Panc1 (cell line): Measurements from ENCODE around the gene PCNX2. TPM values are rescaled to one million over a fixed set of nuclear protein-coding genes. Genes with fewer than 3 reads are reported as not detected.

Experiments used
- ATAC-seq: fragments of 200-7000 bp; cut with Tn5 transposase; 2 replicates; pipeline ENCODE4 v1.9.1; 2020; ENCODE audit warnings: mild to moderate bottlenecking, moderate library complexity
- BruUV-seq: library from RNA; stranded (reverse); fragments of 400-500 nt; replicated peaks from 2 replicates; lab custom pipeline; 2021; lab: Mats Ljungman, UMichigan
- CTCF ChIA-PET: fragments of 300-600 bp; sonication (Branson Sonifier 250); formaldehyde crosslinking; loops from one replicate; lab custom pipeline; 2022; ENCODE audit warnings: antibody characterized with exemption; lab: Charles Lee
- POLR2A ChIA-PET: fragments of 300-600 bp; sonication (Branson Sonifier 250); formaldehyde crosslinking; loops from one replicate; lab custom pipeline; 2022; ENCODE audit warnings: antibody characterized with exemption; lab: Charles Lee
- DNase-seq: peaks from one replicate; pipeline ENCODE4 v3.0.0-alpha.2; 2010; ENCODE audit warnings: low read depth, low spot score
- H3K27ac ChIP-seq: 2 replicates; pipeline ENCODE4 v1.5.1; 2011; ENCODE audit warnings: mild to moderate bottlenecking, low read length, inconsistent platforms
- H3K27me3 ChIP-seq: fragments of 200-500 bp; sonication (Bioruptor generic); 2 replicates; pipeline ENCODE4 v1.6.0; 2014; ENCODE audit warnings: low read length, inconsistent platforms; ENCODE audit not compliant: control insufficient read depth, insufficient read depth
- H3K36me3 ChIP-seq: fragments of 200-500 bp; sonication (Bioruptor generic); 2 replicates; pipeline ENCODE4 v1.5.1; 2014; ENCODE audit warnings: inconsistent platforms, mild to moderate bottlenecking, low read length, moderate library complexity; ENCODE audit not compliant: control insufficient read depth, insufficient read depth
- H3K4me1 ChIP-seq: 2 replicates; pipeline ENCODE4 v1.5.1; 2011; ENCODE audit warnings: inconsistent platforms, mild to moderate bottlenecking, low read length, moderate library complexity; ENCODE audit not compliant: control insufficient read depth, insufficient read depth
- H3K4me3 ChIP-seq, 2 experiments: 2 replicates each; pipeline ENCODE4 v1.5.1; 2011 to 2012; ENCODE audit warnings: low read depth in 2 of 2, low read length in 2 of 2, mild to moderate bottlenecking in 2 of 2, inconsistent platforms in 1 of 2, moderate library complexity in 1 of 2
- H3K9me3 ChIP-seq: fragments of 200-500 bp; sonication (Bioruptor generic); 2 replicates; pipeline ENCODE4 v1.5.1; 2014; ENCODE audit warnings: low read depth, mild to moderate bottlenecking, inconsistent platforms, low read length, moderate library complexity; ENCODE audit not compliant: control insufficient read depth, insufficient read depth
- CTCF ChIP-seq: fragments of 450-650 bp; IDR thresholded peaks from 2 replicates; pipeline ENCODE4 v1.5.1; 2017; ENCODE audit warnings: mild to moderate bottlenecking
- POLR2AphosphoS5 ChIP-seq: IDR thresholded peaks from 2 replicates; pipeline ENCODE4 v1.6.1; 2012; ENCODE audit warnings: mild to moderate bottlenecking, low read depth, low read length, moderate library complexity
- REST ChIP-seq, 2 experiments: IDR thresholded peaks; 2 replicates each; pipeline ENCODE4 v1.6.1; 2011 to 2012; ENCODE audit warnings: low read depth in 2 of 2, control low read depth in 1 of 2, low read length in 1 of 2, mild to moderate bottlenecking in 1 of 2, moderate library complexity in 1 of 2; ENCODE audit not compliant: insufficient read depth in 1 of 2
- SIN3A ChIP-seq: IDR thresholded peaks from 2 replicates; pipeline ENCODE4 v1.6.1; 2012; ENCODE audit warnings: low read depth, mild to moderate bottlenecking, low read length, moderate library complexity, borderline replicate concordance; ENCODE audit not compliant: insufficient read depth
- TCF7L2 ChIP-seq: IDR thresholded peaks from 2 replicates; pipeline ENCODE4 v1.6.1; 2011; ENCODE audit warnings: mild to moderate bottlenecking, low read depth, low read length, inconsistent platforms
- in situ Hi-C: cut with HindIII; loops from 2 replicates; pipeline ENCODE4 v1.10.0; 2016; ENCODE audit warnings: low sequenced_read_pairs, low pct_unique_long_range_greater_than_20kb
- intact Hi-C: fragments of 100-400 bp; cut with micrococcal nuclease; formaldehyde crosslinking; loops from one replicate; pipeline ENCODE4 v1.10.0; 2022; ENCODE audit not compliant: unreplicated experiment
- total RNA-seq: library from RNA; stranded (reverse); gene quantifications from one replicate; pipeline ENCODE4 v1.2.1, GENCODE V29; 2021; ENCODE audit not compliant: unreplicated experiment

The PCNX2 gene
- total RNA-seq, 1 experiment from 2014 or later = 2.6 TPM

GRCh38 chr1:232958067-232958466, 337.5 kb downstream of the PCNX2 start:
- no peak for DNase-seq
- Histone ChIP-seq H3K4me1 (peaks cover 1% of the 10 kb centered on the region), H3K9me3 (0 out of 2 replicates have a peak, but pooled peaks cover 6% of the 10 kb centered on the region), H3K4me3 (no peak overlapping the region), H3K27ac (no peak overlapping the region), H3K36me3 (peaks cover 2% of the 10 kb centered on the region; the same call in 1 of the 2 replicates), H3K27me3 (no peaks in the 10 kb centered on the region)
- ChIA-PET POLR2A (no interaction called here), CTCF (no interaction called here)
- no TSS peak for BruUV-seq
- intact Hi-C loops (no loop called here), in situ Hi-C loops (no loop called here)
- TF ChIP-seq CTCF = no peak
- TF ChIP-seq REST (IDR thresholded peaks at IDR 0.05; ENCODE audit: insufficient read depth in 1 of 2, low read depth in 2 of 2, low read length in 1 of 2) = no peak
- ATAC-seq = no peak

GRCh38 chr1:232956081-232956480, 339.4 kb downstream of the PCNX2 start:
- peaks cover 2% of the 10 kb centered on the region; the same call in 1 of the 2 replicates for H3K36me3 ChIP-seq
- TF ChIP-seq SIN3A (no peak), POLR2AphosphoS5 (no peak), CTCF (no peak), TCF7L2 (no peak), REST (IDR thresholded peaks at IDR 0.05; ENCODE audit: insufficient read depth in 1 of 2, low read depth in 2 of 2, low read length in 1 of 2) (no peak)
- no peaks in the 10 kb centered on the region for H3K27me3 ChIP-seq
- in situ Hi-C loops = no loop called here
- peaks cover 13% of the 10 kb centered on the region for H3K4me1 ChIP-seq
- no peak overlapping the region for H3K27ac ChIP-seq
- H3K4me3 ChIP-seq = no peak overlapping the region
- ChIA-PET CTCF (no interaction called here), POLR2A (no interaction called here)
- BruUV-seq = no TSS peak
- intact Hi-C loops = no loop called here
- ATAC-seq (no peak), DNase-seq (no peak)
- 0 out of 2 replicates have a peak, but pooled peaks cover 6% of the 10 kb centered on the region for H3K9me3 ChIP-seq
